Ishikawa (cell line): ENCODE results near the gene TRPV4.

Source experiments
- CREB1 ChIP-seq: IDR thresholded peaks from 2 replicates; pipeline ENCODE4 v1.6.1; 2012; ENCODE audit warnings: low read depth
- REST ChIP-seq: IDR thresholded peaks from 2 replicates; pipeline ENCODE4 v1.6.1; 2012; ENCODE audit warnings: low read depth, mild to moderate bottlenecking
- YY1 ChIP-seq: IDR thresholded peaks from 2 replicates; pipeline ENCODE4 v1.6.1; 2012; ENCODE audit warnings: low read depth

DNA sequence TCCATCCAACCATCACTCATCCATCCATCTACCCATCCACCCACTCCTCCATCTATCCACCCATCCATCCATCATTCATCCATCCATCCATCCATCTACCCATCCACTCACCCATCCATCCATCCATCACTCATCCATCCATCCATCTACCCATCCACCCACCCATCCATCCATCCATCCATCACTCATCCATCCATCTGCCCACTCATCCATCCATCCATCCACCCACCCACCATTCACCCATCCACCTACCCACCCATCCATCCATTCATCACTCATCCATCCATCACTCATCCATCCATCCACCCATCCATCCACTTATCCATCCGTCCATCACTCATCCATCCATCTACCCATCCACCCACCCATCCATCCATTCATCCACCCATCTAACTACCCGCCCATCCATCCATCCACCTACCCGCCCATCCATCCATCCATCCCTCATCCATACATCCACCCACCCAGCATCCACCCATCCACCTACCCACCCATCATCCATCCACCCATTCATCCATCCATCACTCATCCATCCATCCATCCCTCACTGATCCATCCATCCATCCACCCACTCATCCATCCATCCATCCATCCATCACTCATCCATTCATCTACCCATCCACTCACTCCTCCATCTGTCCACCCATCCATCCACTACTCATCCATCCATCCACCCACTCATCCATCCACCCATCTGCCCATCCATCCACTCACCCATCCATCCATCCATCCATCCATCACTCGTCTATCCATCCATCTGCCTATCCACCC lies 24.1 kb downstream of the TRPV4 start:
- TF ChIP-seq REST (no peak), CREB1 (no peak), YY1 (no peak)
